Fibroblast of villous mesenchyme (primary cell): ENCODE data around the gene CLTA. TPM values are rescaled to one million over a fixed set of nuclear protein-coding genes. Genes with fewer than 3 reads are reported as not detected.
"Not testable (repeated sequence)": the region's sequence is repeated elsewhere in the genome, so short reads cannot be mapped to it uniquely, and the experiment has no call there.

Source experiments
- DNase-seq: peaks from one replicate; pipeline ENCODE4 v3.0.0-alpha.2; 2010; ENCODE audit warnings: low read depth
- H3K4me3 ChIP-seq: 2 replicates; pipeline ENCODE4 v1.5.1; 2011; ENCODE audit warnings: low read depth, mild to moderate bottlenecking, low read length
- total RNA-seq: library from RNA; depleted of rRNA; stranded (reverse); fragments of >200 nt; gene quantifications from 2 replicates; pipeline ENCODE4 v1.2.3, GENCODE V29; 2012
- TF ChIP-seq, protein P1 (sequence below): IDR thresholded peaks from 2 replicates; pipeline ENCODE4 v1.5.1; 2012; ENCODE audit warnings: low read depth, mild to moderate bottlenecking, low read length; ENCODE audit not compliant: insufficient read depth

The CLTA gene
- total RNA-seq, 1 donor = 194 TPM

DNA sequence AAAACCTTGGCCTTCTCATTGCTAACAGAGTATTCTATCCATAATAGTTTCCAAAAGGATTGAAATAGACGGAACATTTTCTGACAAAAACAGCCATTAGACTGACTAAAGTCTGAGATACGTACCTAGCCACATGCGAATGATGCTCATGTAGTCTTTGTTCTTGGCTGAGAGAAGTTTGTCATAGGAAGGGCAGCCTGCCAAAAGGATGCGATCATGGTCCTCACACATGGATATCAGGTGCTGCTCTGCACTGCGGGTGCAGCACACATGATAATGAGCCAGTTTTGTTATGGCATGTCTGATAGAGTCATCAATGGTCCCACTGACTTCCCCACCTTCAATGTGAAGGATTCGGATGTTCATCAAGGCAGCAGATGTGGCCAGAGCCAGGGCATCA is 55.2 kb downstream of the CLTA start:
- TF ChIP-seq, protein P1, sequence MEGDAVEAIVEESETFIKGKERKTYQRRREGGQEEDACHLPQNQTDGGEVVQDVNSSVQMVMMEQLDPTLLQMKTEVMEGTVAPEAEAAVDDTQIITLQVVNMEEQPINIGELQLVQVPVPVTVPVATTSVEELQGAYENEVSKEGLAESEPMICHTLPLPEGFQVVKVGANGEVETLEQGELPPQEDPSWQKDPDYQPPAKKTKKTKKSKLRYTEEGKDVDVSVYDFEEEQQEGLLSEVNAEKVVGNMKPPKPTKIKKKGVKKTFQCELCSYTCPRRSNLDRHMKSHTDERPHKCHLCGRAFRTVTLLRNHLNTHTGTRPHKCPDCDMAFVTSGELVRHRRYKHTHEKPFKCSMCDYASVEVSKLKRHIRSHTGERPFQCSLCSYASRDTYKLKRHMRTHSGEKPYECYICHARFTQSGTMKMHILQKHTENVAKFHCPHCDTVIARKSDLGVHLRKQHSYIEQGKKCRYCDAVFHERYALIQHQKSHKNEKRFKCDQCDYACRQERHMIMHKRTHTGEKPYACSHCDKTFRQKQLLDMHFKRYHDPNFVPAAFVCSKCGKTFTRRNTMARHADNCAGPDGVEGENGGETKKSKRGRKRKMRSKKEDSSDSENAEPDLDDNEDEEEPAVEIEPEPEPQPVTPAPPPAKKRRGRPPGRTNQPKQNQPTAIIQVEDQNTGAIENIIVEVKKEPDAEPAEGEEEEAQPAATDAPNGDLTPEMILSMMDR = no peak
- no peak for DNase-seq
- no peak overlapping the region for H3K4me3 ChIP-seq

DNA sequence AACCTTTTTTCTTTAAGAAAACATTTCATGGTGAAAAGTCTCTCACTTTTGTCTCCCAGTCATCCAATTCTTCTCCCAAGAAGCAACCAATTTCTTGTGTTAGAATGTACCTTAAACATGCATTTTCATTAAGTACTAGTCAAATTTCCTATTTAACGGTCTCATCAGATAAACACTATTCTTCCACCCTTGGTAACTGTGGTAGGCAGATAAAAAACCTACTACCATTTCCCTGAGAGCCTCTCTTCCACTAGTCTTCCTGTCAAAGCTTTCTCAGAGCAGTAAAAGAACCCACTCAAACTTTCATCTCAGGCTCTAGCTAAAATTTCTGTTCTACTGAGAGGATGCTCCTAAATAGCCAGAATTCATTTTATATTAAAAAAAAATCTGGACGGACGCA is 56.6 kb downstream of the CLTA start:
- no peak for DNase-seq
- H3K4me3 ChIP-seq = no peak overlapping the region
- TF ChIP-seq, protein P1 = no peak

DNA sequence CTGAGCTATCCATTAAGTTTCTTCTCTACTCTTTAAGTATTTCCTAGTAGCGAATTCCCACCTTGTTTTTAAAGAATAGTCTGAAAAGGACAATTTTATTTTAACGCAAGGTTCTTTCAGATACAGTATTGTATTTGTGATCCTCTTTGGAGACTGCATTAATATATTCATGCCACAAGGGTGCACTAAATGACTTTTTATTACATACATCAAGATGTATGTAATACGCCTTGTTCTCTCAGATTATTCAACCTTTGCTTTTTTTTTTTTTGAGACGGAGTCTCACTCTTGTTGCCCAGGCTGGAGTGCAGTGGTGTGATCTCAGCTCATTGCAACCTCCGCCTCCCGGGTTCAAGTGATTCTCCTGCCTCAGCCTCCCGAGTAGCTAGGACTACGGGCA is 57.3 kb downstream of the CLTA start:
- peak; percentile 60 for DNase-seq
- TF ChIP-seq, protein P1 = peak; percentile 45
- not testable (repeated sequence) for H3K4me3 ChIP-seq

DNA sequence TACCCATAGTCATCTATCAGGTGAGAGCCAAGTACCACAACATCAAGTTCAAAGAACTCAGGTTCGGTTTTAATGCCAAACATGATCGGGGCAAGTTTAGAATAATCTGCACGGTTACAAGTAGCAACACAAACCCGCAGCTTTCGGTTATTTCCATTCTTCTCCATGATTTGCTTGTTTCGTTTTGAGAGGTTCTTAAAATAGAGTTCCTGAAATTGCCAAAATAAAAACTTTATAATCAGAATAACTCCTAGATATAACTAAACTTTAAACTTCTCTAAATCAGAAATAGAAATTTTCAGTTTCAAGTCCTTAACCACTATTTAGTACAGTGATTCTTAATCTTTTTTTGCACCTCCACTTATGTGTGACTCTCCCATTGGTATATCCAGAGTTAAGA is 58.5 kb downstream of the CLTA start:
- no peak overlapping the region for H3K4me3 ChIP-seq
- TF ChIP-seq, protein P1 = no peak

DNA sequence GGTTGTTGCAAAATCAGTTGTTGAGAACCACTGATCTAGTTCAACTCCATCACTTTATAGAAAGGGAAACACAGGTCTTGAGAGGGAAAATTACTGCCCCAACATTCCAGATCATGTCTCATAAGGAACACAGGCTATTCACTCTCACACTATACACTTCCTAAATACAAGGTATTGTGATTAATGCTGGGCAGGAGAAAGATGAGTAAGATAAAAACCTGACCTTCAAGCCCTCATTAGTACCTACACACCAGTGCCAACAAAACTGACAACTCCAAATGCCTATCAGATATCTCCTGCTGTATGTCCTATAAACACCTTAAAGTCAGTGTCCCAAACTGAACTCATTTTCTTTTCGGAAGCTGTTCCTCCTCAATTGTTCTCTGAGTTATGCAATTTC is 59.4 kb downstream of the CLTA start:
- H3K4me3 ChIP-seq = no peak overlapping the region
- no peak for DNase-seq
- TF ChIP-seq, protein P1 = no peak

More for the DNA sequence above, 58.5 kb downstream of the CLTA start:
- DNase-seq = no peak

DNA sequence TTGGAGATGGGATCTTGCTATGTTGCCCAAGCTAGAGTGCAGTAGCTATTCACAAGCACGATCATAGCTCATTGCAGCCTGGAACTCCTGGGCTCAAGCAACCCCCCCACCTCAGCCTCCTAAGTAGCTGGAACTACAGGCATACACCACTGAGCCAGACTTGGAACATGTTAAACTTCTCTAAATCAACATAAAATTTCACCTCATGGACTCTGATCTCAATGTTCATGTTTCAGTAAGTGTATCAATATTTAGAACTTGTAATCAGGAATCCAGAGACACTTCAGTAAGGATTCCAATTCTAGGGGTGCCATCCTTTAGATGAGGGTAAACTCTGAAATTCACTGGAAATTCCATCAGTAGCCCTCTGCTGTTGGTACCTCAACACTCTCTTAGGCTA is 60.7 kb downstream of the CLTA start:
- DNase-seq = no peak
- TF ChIP-seq, protein P1 = no peak
- H3K4me3 ChIP-seq = no peak overlapping the region
